Uterus (tissue), 4 donors: ENCODE results near the gene USP35. TPM values are rescaled to one million over a fixed set of nuclear protein-coding genes. Genes with fewer than 3 reads are reported as not detected.

Source experiments
- DNase-seq, 2 donors: peaks; one replicate each; pipeline ENCODE4 v3.0.0-alpha.2; 2019 to 2020
- H3K27ac ChIP-seq, 2 donors: fragments of 200-600 bp; sonication (generic); 1 replicate in 1 of 2; 2 replicates in 1 of 2; pipeline ENCODE4 v1.5.1; 2016 to 2018
- H3K27me3 ChIP-seq, 2 donors: fragments of 200-600 bp; sonication (generic); one replicate each; pipeline ENCODE4 v1.5.1; 2018 to 2019; ENCODE audit warnings: control low read depth in 1 of 2
- H3K36me3 ChIP-seq, 2 donors: fragments of 200-600 bp; sonication (generic); one replicate each; pipeline ENCODE4 v1.5.1; 2019; ENCODE audit warnings: control low read depth in 1 of 2
- H3K4me1 ChIP-seq, 2 donors: fragments of 200-600 bp; sonication (generic); one replicate each; pipeline ENCODE4 v1.5.1; 2018 to 2019; ENCODE audit warnings: control low read depth in 1 of 2
- H3K4me3 ChIP-seq, 2 donors: fragments of 200-600 bp; sonication (generic); 1 replicate in 1 of 2; 2 replicates in 1 of 2; pipeline ENCODE4 v1.5.1; 2018 to 2019; ENCODE audit warnings: mild to moderate bottlenecking in 1 of 2
- H3K9me3 ChIP-seq, 2 donors: fragments of 200-600 bp; sonication (generic); one replicate each; pipeline ENCODE4 v1.5.1; 2019; ENCODE audit warnings: control low read depth in 1 of 2
- POLR2A ChIP-seq, 2 donors: fragments of 450-650 bp; IDR thresholded peaks; one replicate each; pipeline ENCODE4 v1.6.1; 2016; ENCODE audit warnings: antibody characterized with exemption in 2 of 2, mild to moderate bottlenecking in 1 of 2, moderate library complexity in 1 of 2
- intact Hi-C: fragments of 100-400 bp; cut with DNase I; formaldehyde crosslinking; loops from one replicate; pipeline ENCODE4 v1.15.1; 2023; ENCODE audit warnings: low total_unique reads
- total RNA-seq, 4 donors: library from RNA; depleted of rRNA in 3 of 4; stranded (reverse); fragments of >200 nt in 3 of 4; gene quantifications; one replicate each; pipeline versions ENCODE4 v1.1.0 to v1.2.4, GENCODE V29; 2014 to 2023
- TF ChIP-seq, protein P1 (sequence below), 4 experiments: fragments of 200-600 bp in 2 of 4; fragments of 450-650 bp in 2 of 4; sonication (generic) in 2 of 4; IDR thresholded peaks; one replicate each; pipeline ENCODE4 v1.5.1; 2016 to 2019; ENCODE audit warnings: antibody characterized with exemption in 4 of 4, mild to moderate bottlenecking in 2 of 4, moderate library complexity in 1 of 4
- donor health status: DM: yes; HTN: yes; CAD: no.

USP35 gene
- total RNA-seq, 4 donors from 2014 or later = 5.4 to 25.3 (median 10.3) TPM

DNA sequence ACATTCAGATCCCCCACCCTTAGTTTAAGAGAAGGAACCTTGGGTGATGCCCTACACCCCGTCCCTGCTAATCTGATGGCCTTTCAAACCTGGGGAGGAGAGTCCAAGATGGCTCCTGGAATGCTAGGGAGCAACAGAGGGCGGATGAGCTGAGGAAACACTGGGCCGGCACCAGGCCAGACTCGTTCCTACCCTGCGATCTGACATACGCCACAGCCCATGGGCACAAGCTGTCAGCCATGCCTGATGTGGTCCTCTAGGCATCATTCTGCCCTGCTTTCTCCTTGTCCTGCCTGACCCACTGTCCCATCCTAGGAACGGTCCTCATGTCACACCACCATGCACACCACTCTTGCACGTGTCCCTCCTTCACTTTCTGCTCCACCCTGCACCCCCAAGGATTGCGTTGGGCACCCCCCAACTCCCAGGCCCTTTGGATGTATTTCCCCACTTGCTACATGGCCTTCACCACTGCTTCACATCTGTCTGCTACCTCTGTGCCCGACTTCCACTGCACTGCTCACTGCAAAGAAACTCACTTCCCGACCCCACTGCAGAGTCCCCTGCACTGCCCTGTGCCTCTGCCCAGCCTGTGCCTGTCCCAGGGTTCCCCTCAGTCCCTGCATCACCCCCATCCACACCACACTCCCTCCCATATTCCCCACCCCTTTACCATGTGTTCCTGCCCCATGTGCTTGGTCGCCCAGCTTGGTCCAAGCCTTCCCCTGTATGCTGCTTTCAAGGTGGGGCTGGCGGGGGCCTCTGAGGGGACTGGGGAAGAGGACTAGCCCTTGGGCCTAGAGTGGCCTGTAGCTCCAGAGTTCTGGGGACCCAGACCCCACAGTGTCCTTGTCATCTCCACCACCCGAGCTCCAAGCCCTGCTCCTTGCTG is 29.2 kb downstream of the USP35 start:
- H3K36me3 ChIP-seq = no peaks in the 10 kb centered on the region
- H3K9me3 ChIP-seq = no peaks in the 10 kb centered on the region
- TF ChIP-seq POLR2A (IDR thresholded peaks at IDR 0.05) = no peak
- TF ChIP-seq, protein P1, sequence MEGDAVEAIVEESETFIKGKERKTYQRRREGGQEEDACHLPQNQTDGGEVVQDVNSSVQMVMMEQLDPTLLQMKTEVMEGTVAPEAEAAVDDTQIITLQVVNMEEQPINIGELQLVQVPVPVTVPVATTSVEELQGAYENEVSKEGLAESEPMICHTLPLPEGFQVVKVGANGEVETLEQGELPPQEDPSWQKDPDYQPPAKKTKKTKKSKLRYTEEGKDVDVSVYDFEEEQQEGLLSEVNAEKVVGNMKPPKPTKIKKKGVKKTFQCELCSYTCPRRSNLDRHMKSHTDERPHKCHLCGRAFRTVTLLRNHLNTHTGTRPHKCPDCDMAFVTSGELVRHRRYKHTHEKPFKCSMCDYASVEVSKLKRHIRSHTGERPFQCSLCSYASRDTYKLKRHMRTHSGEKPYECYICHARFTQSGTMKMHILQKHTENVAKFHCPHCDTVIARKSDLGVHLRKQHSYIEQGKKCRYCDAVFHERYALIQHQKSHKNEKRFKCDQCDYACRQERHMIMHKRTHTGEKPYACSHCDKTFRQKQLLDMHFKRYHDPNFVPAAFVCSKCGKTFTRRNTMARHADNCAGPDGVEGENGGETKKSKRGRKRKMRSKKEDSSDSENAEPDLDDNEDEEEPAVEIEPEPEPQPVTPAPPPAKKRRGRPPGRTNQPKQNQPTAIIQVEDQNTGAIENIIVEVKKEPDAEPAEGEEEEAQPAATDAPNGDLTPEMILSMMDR (IDR thresholded peaks at IDR 0.05) = no peak
- DNase-seq = no peak
- intact Hi-C loops = no loop called here
- no peak overlapping the region for H3K4me3 ChIP-seq
- no peaks in the 10 kb centered on the region for H3K4me1 ChIP-seq
- H3K27ac ChIP-seq = no peak overlapping the region
- no peaks in the 10 kb centered on the region for H3K27me3 ChIP-seq

DNA sequence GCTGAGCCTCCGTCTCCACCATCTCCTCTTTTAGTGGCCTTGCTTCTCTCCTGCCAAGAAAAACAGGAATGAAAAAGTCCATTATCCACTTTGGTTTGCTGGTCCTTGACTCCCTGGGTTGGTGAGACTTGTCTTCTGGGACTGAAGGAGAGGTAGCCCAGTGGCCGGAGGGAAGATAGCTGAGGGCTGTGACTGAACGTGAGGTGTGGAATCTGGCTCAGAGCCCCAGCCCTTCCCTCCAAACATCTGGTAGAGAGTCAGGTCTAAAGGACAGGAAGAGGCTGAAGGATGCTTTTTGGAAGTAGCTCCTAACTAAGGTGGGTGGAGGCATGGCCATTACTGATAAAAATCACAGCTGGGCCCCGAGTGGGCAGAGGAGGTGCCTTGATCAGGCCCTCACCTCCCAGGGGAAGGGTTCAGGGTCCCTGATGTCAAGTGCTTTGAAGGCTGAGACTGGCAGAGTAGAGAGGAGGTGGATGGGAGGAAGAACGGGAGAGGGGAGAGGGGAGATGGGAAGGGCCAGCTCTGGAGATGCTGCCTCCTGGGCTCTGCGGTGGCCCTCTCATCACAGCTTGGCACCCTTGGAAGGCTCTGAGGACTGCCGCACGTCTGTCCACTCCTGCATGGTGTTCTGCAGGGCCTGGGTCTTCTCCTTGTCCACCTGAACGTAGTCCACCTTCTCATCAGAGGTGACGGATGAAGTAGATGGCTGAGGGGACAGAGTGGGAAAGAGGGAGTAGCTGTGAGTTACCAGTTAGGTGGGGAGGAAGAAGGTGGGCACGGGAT is 30.2 kb downstream of the USP35 start:
- peak in 1 of 2 donors; percentile 10 for DNase-seq
- Histone ChIP-seq H3K27me3 (no peaks in the 10 kb centered on the region), H3K4me1 (no peaks in the 10 kb centered on the region), H3K27ac (no peak overlapping the region), H3K4me3 (no peak overlapping the region), H3K36me3 (no peaks in the 10 kb centered on the region), H3K9me3 (no peaks in the 10 kb centered on the region)
- TF ChIP-seq POLR2A (IDR thresholded peaks at IDR 0.05) = no peak
- TF ChIP-seq, protein P1 (IDR thresholded peaks at IDR 0.05) = no peak
- intact Hi-C loops = no loop called here

DNA sequence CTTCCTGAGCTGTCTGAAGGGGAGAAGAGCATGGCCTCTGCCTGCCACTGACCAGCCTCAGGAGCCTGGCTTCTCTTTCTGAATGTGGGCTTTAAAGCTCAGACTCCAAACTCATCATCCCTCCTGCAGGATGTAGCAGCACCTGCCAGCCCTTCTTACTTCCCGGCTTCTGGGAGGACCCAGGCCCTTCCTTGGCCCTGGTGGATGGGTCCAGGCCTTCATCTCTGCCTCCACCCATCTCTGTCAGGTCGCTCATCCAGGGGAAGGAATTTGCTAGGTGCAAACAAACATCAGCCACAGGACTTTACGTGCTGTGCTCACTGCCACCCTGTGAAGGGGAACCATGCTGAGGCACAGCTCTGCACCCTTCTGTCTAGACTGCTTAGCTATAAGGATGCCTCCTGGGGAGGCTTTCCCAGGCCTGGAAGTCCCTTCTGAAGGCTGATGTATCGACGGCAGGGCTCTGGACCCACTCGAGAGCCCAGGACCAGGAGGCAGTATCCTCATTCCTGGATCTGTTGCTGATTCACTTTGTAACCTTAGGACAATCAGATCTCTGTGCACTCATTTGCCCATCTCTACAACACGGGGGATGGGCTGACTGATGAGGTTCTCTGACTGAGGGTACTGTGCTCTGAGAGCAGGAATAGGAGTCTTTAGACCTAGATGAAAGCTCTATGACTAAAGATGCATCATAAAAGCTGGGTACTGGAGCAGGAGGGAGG is 30.9 kb downstream of the USP35 start:
- TF ChIP-seq POLR2A (IDR thresholded peaks at IDR 0.05) = no peak
- TF ChIP-seq, protein P1 (IDR thresholded peaks at IDR 0.05) = no peak
- no peak overlapping the region for H3K27ac ChIP-seq
- H3K9me3 ChIP-seq = no peaks in the 10 kb centered on the region
- DNase-seq = peak in 1 of 2 donors; percentile 12
- no peaks in the 10 kb centered on the region for H3K4me1 ChIP-seq
- no peak overlapping the region for H3K4me3 ChIP-seq
- no peaks in the 10 kb centered on the region for H3K27me3 ChIP-seq
- no peaks in the 10 kb centered on the region for H3K36me3 ChIP-seq
- intact Hi-C loops = loop anchor here (10.0 kb wide), 1 partner anchor 195 kb away; the partner anchor contains the start of gene GAB2

DNA sequence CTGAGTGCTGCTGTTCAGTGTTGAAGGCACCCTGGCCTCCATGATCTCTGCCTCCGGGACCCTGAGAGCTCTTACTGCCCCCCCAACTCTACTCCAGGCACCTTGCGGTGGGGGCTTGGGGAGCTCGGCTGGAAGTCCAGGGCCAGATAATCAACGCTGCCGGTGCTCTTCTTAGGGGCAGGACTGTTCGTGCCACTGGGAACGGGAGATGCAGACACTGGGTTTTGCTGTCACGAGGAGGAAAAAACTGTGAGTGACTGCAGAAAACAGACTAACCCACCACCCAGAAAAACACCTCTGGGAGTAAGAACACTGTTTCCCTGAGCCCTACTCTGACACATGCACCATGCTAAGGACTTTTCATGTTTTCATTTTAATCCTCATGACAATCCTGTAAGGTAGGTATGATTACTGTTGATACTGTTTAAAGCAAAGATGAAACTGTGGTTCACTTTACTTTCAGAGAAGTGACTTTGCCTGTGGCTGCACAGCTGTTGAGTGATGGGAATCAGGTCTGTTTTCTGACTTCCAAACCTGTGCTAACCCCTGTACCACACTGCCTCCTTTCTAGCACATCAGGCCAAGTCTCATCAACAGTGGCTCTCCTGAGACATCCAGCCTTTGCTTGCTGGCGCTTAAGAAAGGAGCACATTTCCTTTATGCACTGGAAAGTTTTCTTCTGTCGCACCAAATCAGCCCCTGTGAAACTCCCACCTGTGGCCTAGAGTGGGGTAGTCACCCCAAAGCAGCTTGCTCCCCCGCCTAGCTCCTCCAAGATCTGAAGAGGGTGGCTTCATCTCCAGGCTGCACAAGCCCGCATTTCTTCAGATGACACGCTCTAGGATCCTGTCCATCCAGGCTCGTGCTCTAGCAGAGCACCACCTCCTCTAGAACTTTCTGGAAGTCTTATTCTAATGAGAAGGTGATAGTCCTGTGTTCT is 31.8 kb downstream of the USP35 start:
- H3K27me3 ChIP-seq = no peaks in the 10 kb centered on the region
- intact Hi-C loops = loop anchor here (10.0 kb wide), 1 partner anchor 194 kb away; the partner anchor contains the start of gene GAB2
- no peak for DNase-seq
- H3K4me1 ChIP-seq = no peaks in the 10 kb centered on the region
- no peaks in the 10 kb centered on the region for H3K36me3 ChIP-seq
- H3K27ac ChIP-seq = no peak overlapping the region
- no peaks in the 10 kb centered on the region for H3K9me3 ChIP-seq
- TF ChIP-seq, protein P1 (IDR thresholded peaks at IDR 0.05) = no peak
- TF ChIP-seq POLR2A (IDR thresholded peaks at IDR 0.05) = no peak
- no peak overlapping the region for H3K4me3 ChIP-seq
